HG02840 (cell line): ENCODE measurements around the gene TMEM41A.

Experiments
- ATAC-seq: cut with Tn5 transposase; IDR thresholded peaks from one replicate; pipeline ENCODE4 v1.9.1; 2021; ENCODE audit warnings: mild to moderate bottlenecking, moderate library complexity, moderate number of reproducible peaks; ENCODE audit not compliant: unreplicated experiment, low FRiP score

Gene TMEM41A

GRCh38 chr3:185498503-185499396 lies at the start of gene TMEM41A:
TSS of gene TMEM41A (minus strand) at chr3:185499035. CDS start at chr3:185498961, 74 bp downstream.
- ATAC-seq, result peak; percentile 95

GRCh38 chr3:185540695-185541094 lies 41.9 kb upstream of the TMEM41A start:
- no peak for ATAC-seq

- no peak for ATAC-seq
These were observed 41.1 kb upstream of the TMEM41A start for GRCh38 chr3:185539934-185540333.

- peak; percentile 99 for ATAC-seq
These were observed 38.6 kb upstream of the TMEM41A start for GRCh38 chr3:185537369-185537970.

GRCh38 chr3:185534511-185534910 lies 35.7 kb upstream of the TMEM41A start:
- no peak for ATAC-seq

GRCh38 chr3:185532901-185533300 lies 34.1 kb upstream of the TMEM41A start:
- no peak for ATAC-seq

- no peak for ATAC-seq
These were observed 32.0 kb upstream of the TMEM41A start for GRCh38 chr3:185530856-185531255.

GRCh38 chr3:185528532-185528931 lies 29.7 kb upstream of the TMEM41A start:
- no peak for ATAC-seq

GRCh38 chr3:185527364-185527763 lies 28.5 kb upstream of the TMEM41A start:
- no peak for ATAC-seq

GRCh38 chr3:185526349-185526951 lies 27.6 kb upstream of the TMEM41A start:
- no peak for ATAC-seq

- no peak for ATAC-seq
These were observed 22.7 kb upstream of the TMEM41A start for GRCh38 chr3:185521349-185522138.

GRCh38 chr3:185519021-185519420 lies 20.2 kb upstream of the TMEM41A start:
- ATAC-seq, result no peak

GRCh38 chr3:185517387-185518130 lies 18.7 kb upstream of the TMEM41A start:
- no peak for ATAC-seq

- ATAC-seq, result no peak
These were observed 12.9 kb upstream of the TMEM41A start for GRCh38 chr3:185511711-185512110.

GRCh38 chr3:185508335-185508991 lies 9.6 kb upstream of the TMEM41A start:
- ATAC-seq, result no peak

GRCh38 chr3:185507883-185508282 lies 9.0 kb upstream of the TMEM41A start:
- no peak for ATAC-seq

GRCh38 chr3:185504636-185505035 lies 5.8 kb upstream of the TMEM41A start:
- ATAC-seq, result no peak

GRCh38 chr3:185503521-185503920 lies 4.7 kb upstream of the TMEM41A start:
- ATAC-seq, result no peak

- no peak for ATAC-seq
These were observed 4.2 kb upstream of the TMEM41A start for GRCh38 chr3:185502987-185503386.
